ENCODE results near the gene MAP7D2. TPM values are rescaled to one million over a fixed set of nuclear protein-coding genes. Genes with fewer than 3 reads are reported as not detected.
"Not testable (repeated sequence)": the region's sequence is repeated elsewhere in the genome, so short reads cannot be mapped to it uniquely, and the experiment has no call there.

Gene MAP7D2
- 1 to 10 TPM in 2 of 3 donors, under 1 TPM in 1; 0.48 to 2.2 (median 1.3) TPM for total RNA-seq

GRCh38 chrX:20116577-20117240 is at the start of gene MAP7D2:
Gene MAP7D2, minus strand, starts transcription at chrX:20116907. Its CDS starts 28 bp downstream, at chrX:20116879.
- TF ChIP-seq POLR2AphosphoS5 (IDR thresholded peaks at IDR 0.05) = no peak
- TF ChIP-seq POLR2A (IDR thresholded peaks at IDR 0.05) = no peak
- no peak for TF ChIP-seq CTCF (IDR thresholded peaks at IDR 0.05)
- Histone ChIP-seq H3K27ac (no peak within 1 kb of the TSS), H3K4me1 (no peaks in the 10 kb centered on the region), H3K4me3 (peak within 1 kb of the TSS; percentile 3 to 58 (median 34)), H3K36me3 (no peaks in the 10 kb centered on the region), H3K9me3 (no peaks in the 10 kb centered on the region), H3K27me3 (peaks cover 3 to 31% of the 10 kb centered on the region in 2 donors)
- intact Hi-C loops (cut with DNase I; ENCODE audit: low total_unique reads) = no loop called here
- DNase-seq (ENCODE audit: low spot score in 2 of 2) = no peak

- intact Hi-C loops (cut with DNase I; ENCODE audit: low total_unique reads); DNase-seq (ENCODE audit: low spot score in 2 of 2); H3K4me3 ChIP-seq; H3K9me3 ChIP-seq; H3K27ac ChIP-seq; H3K4me1 ChIP-seq; H3K36me3 ChIP-seq: not testable (repeated sequence)
- peaks cover 0 to 26% of the 10 kb centered on the region in 2 donors for H3K27me3 ChIP-seq
Observed at GRCh38 chrX:20162516-20162915, 45.8 kb upstream of the MAP7D2 start.

- H3K4me1 ChIP-seq = no peaks in the 10 kb centered on the region
Observed at GRCh38 chrX:20159797-20160385, 43.2 kb upstream of the MAP7D2 start.

GRCh38 chrX:20151689-20152088 is 35.0 kb upstream of the MAP7D2 start:
- no peak for DNase-seq (ENCODE audit: low spot score in 2 of 2)
- Histone ChIP-seq H3K27me3 (peaks cover 0 to 17% of the 10 kb centered on the region in 2 donors), H3K4me1 (no peaks in the 10 kb centered on the region), H3K27ac (no peak overlapping the region), H3K9me3 (no peaks in the 10 kb centered on the region), H3K36me3 (no peaks in the 10 kb centered on the region), H3K4me3 (no peak overlapping the region)
- intact Hi-C loops (cut with DNase I; ENCODE audit: low total_unique reads) = no loop called here
- no peak for TF ChIP-seq POLR2AphosphoS5 (IDR thresholded peaks at IDR 0.05)
- TF ChIP-seq CTCF (IDR thresholded peaks at IDR 0.05) = no peak
- no peak for TF ChIP-seq POLR2A (IDR thresholded peaks at IDR 0.05)

More at GRCh38 chrX:20159797-20160385, 43.2 kb upstream of the MAP7D2 start:
- Histone ChIP-seq H3K36me3 (no peaks in the 10 kb centered on the region), H3K4me3 (no peak overlapping the region), H3K27ac (no peak overlapping the region), H3K27me3 (peaks cover 0 to 34% of the 10 kb centered on the region in 2 donors), H3K9me3 (no peaks in the 10 kb centered on the region)
- intact Hi-C loops (cut with DNase I; ENCODE audit: low total_unique reads) = no loop called here
- TF ChIP-seq POLR2A (IDR thresholded peaks at IDR 0.05) (no peak), CTCF (IDR thresholded peaks at IDR 0.05) (no peak), POLR2AphosphoS5 (IDR thresholded peaks at IDR 0.05) (no peak)
- no peak for DNase-seq (ENCODE audit: low spot score in 2 of 2)

GRCh38 chrX:20149326-20149725 is 32.6 kb upstream of the MAP7D2 start:
- Histone ChIP-seq H3K27ac (no peak overlapping the region), H3K27me3 (peaks cover 0 to 8% of the 10 kb centered on the region in 2 donors), H3K4me1 (no peaks in the 10 kb centered on the region), H3K4me3 (no peak overlapping the region), H3K9me3 (no peaks in the 10 kb centered on the region), H3K36me3 (no peaks in the 10 kb centered on the region)
- no peak for TF ChIP-seq CTCF (IDR thresholded peaks at IDR 0.05)
- no peak for TF ChIP-seq POLR2A (IDR thresholded peaks at IDR 0.05)
- TF ChIP-seq POLR2AphosphoS5 (IDR thresholded peaks at IDR 0.05) = no peak
- DNase-seq (ENCODE audit: low spot score in 2 of 2) = no peak
- intact Hi-C loops (cut with DNase I; ENCODE audit: low total_unique reads) = no loop called here

All from breast epithelium (tissue), 4 donors.